NCI-H524 treated with DMSO at 0.1 percent for 48 hours (cell line): Measurements from ENCODE around the gene IL1RN.
A peak's percentile ranks its signal among the peaks of the same experiment; 100 is the strongest.

Experiments used
- DNase-seq: peaks from one replicate; lab custom pipeline; 2025; lab: John Stamatoyannopoulos, UW

The IL1RN gene

DNA sequence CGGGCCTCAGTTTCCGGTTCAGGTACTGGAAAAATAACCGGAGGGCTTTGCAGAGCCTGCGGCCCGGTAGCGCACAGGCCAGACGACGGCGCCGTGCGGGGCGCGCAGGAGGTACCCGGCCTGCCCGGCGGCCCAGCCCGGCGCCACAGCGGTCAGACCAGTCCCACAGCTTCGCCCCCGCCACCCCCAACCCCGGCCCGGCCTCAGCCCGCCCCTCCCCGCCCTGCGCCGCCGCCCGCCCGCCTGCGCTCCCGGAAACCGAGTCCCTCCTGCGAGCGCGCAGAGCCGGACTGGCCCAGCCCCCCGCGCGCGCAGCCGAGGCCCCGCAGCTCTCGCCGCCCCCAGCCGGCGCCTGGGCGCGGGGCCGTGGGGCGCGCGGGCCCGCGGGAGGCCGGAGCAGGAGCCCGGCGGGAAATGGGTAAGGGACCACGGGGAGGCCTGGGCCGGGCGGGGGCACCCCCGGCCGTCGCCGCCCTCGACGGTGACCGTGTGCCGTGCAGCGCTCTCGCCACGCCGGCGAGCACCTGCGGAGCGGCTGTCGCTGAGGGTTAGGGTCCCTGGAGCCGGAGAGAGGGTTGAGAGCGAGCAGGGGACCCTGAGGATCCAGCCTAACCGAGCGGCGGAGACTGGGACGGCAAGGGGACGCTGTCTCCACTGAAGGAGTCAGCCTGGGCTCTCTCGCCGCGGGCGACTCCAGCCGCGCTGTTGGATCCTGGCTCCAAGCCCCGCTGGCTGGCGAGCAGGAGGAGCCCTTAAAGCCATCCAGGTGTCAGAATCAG lies 29.9 kb downstream of the IL1RN start:
- DNase-seq = no peak

DNA sequence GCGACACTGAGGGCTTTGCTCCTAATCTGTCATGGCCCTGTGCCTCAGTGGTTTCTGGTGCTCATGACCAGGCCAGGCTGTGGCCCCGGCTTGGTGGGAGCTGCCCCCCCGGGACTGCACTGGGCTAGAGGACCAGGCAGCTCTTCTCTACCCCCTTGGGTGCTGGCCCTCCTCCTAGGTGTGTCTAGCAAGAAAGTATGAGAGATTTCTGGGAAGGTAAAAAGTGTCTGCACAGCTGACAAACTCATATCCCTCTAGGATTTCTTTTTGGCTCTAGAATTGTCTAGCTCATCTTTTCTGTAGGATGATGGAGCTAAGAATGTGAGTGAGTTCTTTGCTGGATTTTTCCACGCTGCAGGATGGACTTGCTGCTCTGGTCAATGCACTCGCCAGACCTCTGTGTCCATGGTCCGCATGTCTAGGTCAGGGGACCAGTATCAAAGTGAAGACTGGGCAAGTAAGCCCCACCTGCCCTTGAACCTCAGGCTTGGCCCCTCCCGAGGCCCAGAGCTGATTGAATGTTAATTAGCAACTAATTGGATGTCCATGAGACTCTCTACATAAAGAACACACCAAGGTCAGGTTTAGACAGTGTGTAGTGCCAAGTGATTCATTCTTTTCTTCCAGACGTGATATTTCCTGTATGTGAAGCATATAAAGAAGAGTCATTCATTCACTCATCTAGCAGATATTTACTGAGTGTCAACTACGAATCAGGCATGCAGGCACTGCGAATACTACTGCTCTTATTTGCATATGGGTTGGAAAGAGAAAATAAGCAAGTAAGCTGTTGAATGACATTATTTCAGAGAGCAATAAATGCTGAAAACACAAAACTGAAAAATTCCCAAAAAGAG lies 30.7 kb downstream of the IL1RN start:
- no peak for DNase-seq

DNA sequence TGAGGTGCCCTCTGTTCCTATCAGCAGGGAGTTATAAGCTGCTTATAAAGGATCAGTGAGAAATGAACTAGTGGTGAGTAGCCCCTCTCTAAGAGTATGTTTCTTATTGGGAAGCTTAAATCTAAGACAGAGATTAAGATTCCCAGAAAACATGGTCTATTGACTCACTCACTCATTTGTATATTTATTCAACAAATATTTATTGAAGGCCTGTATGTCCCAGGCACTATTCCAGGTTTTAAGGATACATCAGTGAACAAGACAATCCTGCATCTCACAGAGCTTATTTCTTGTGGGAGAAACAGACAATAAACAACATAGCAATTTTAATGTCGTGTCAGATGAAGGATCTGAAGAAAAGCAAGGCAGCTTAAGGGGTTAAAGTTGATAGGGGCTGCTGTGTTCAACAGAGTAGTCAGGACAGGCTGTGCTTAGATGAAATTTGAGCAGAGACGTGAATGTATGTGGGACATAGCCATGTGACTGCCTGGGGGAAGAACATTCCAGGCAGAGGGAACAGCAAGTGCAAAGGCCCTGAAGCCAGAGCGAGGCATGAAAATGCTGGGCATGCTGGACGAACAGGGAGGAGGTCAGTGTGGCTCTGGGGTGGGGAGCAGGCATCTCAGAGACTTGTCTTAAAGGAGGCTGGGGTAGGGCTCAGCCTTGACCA lies 31.6 kb downstream of the IL1RN start:
- DNase-seq = peak; percentile 11

DNA sequence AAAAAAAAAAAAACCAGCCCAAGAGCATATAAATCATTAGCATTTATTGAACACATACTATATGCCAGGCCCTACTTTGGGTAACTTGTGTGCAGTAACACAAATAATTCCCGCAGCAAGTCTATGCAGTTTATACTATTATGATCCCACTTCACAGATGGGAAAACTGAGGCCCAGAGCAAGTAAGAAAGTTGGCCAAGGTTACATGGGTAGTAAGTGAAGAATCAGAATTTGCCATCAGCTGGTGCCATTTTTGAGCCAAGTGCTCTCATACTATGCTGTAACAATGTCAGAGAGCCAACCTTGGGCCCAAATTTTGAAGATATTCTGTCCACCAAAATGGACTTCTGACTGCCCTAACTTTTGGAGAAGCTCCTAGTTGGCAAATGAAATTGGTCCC lies 32.9 kb downstream of the IL1RN start:
- no peak for DNase-seq

DNA sequence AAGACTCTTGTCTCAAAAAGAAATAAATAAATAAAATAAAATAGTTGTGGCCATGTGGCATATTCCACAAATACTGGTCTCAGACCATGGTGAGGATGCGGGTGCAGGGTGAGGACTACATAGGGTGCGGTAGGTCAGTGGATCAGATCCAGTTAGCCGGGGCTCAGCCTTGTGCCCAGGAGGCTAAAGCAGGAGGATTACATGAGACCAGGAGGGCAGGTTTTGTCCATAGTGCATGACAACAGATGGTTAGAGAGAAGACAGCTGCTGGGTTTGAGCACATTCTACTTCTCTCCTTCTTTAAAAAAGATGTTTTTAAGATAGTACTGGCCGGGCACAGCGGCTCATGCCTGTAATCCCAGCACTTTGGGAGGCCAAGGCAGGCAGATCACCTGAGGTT lies 33.6 kb downstream of the IL1RN start:
- peak; percentile 46 for DNase-seq

DNA sequence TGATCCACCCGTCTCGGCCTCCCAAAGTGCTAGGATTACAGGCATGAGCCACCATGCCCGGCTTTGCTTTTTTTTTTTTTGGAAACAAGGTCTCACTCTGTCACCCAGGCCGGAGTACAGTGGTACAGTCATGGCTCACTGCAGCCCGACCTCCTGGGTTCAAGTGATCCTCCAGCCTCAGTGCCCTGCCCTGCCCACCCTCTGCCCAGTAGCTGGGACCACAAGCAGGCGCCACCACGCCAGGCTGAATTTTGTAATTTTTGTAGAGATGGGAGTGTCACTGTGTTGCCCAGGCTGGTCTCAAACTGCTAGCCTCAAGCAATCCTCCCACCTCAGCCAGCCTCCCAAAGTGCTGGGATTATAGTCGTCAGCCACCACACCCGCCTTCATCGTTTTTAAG lies 34.8 kb downstream of the IL1RN start:
- no peak for DNase-seq

DNA sequence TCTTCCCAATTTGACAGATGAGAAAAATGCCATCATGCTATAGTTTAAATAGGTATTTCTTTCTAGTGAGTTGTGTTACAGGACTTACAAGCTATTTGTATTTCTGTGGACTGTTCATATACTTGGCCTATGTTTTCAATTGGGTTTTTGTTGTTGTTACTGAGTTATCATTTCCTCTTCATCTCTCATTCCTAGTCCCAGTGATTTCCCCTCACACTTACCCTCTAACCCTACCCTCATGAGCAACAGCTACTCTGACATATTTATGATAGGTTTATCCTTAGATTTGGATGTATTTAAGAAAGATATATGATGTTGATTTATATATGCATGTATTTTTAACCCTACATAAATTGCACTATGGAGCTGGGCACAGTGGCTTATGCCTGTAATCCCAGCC lies 35.5 kb downstream of the IL1RN start:
- no peak for DNase-seq

DNA sequence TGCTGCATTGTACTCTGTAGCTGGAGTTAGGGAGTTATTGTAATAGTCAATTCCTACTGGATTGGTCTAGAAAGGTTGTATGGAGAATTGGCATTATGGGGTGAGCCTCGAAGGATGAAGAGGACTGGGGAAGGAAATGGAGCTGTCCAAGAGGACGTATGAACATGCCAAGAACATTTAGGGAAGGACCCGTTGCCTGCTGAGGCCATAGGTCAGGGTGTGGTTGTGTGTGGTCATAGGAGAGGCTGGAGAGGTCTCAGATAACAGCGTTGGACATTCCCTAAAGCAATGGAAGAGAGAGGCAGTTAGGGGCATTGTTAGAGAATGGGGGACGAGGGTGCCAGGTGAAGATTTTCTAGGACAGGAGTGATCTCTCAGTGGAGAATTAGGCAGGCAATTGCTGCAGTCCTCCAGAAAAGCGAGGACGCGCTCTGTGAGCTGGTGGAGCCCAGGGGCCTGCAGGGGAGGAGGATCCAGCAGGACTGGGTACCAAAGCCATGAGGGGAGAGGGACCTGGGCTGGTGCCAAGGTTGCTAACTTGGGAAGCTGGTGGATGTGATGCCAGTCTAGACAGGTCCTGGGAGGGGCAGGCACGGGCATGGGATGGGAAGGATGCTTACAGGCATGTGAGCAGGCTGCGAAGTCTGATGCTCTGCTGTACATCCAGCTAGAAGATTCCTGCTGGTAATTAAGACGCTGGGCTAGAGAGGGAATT lies 37.0 kb downstream of the IL1RN start:
- no peak for DNase-seq

DNA sequence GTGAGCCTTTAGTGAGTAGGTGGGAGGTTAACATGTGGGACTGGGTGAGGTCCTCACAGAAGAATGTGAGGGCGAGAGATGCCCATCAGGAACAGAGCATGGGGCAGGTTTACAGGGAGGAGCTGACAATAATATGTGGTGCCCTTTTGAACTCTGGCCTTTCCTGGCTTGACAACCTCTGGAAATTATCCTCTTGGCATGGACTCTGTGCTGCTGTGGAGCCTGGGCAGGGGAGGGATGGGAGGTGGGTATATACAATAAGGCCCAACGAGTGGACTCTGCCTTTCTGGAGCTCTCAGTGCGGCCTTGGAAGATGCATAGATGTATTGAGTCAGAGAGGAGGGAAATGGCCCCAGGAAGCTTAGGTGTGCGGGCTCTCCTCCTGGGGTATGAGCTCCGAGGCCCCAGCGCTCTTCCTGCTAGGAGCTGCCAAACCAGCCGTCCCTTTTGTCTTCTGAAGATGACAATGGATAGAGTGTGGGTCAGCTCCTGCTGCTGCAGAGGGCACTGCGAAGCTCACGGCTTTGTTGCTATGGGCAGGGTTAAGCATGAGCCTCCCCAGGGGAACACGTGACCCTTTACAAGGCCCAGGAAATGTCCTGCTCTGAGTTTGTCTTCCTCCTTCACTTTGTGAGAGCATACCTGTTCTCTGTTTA lies 37.7 kb downstream of the IL1RN start:
- DNase-seq = no peak

DNA sequence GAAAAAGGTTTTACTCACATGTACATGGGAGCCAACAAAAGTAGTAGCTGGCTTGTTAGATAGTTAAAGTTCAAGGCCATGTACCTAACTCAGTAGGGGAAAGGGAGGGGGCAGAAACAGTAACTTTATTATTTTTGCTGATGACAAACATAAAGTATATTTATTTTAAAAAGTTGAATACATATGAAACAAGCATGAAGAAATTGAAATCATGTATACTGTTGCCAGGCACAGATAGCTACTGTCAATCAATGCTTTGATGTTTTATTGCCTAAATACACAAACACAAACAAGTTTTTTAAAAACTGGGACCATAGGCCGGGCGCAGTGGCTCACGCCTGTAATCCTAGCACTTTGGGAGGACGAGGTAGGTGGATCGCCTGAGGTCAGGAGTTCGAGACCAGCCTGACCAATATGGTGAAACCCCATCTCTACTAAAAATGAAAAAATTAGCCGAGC lies 38.8 kb downstream of the IL1RN start:
- DNase-seq = no peak

DNA sequence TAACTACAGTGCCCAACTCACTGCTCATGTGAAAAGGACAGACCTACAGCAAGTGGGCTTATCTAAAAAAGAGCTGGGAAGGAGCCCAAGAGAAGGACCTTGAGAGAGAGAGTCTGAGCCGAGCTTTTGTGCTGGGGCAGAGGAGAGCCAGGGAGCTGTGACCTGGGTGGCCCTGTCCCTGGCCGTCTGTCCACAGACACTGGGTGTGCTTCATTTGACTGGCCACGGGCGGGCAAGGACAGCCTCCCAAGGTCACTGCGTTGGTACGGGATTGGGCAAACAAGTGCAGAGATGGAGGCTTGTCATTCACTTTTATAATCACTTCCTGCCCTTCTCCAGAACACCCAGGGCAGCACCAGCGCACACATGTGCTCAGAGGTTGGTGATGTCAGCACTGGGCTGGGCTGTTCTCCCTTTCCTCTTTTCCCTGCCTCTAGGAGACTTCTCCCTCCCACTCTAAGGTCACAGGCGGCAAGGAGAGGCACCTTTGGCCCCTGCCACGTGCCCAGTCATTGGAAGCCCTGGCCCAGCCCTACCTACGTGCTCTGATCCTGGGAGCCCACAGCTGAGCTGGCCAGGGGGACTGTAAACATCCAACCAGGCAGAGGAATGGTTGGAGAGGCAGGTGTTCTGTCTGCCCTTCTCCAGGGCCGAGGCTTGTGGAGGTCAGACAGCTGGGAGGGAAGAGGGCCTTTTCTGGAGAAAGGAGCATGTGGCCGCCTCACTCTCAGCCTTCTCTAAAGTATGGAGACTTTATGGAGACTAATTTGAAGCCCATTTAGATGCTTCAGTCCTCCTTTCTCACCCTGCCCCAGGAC lies 39.9 kb downstream of the IL1RN start:
- DNase-seq = no peak

DNA sequence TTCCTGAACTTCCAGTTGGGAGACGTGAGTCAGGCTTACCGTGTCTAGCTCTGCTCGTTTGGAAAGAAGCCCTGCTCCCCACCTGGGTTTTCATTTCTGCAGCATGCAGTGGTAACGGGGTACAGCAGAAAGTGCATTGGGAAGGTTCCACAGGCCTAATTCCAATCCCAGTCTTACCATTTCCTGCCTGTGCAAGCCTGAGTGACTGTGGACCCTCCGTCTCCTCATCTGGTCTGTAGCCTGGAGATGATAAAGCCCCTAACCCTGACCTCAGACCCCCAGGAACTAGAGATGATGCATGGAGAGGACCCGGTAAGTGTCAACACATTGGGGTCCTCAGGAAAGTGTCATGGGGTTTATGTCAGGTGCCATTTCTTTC lies 40.6 kb downstream of the IL1RN start:
- no peak for DNase-seq

DNA sequence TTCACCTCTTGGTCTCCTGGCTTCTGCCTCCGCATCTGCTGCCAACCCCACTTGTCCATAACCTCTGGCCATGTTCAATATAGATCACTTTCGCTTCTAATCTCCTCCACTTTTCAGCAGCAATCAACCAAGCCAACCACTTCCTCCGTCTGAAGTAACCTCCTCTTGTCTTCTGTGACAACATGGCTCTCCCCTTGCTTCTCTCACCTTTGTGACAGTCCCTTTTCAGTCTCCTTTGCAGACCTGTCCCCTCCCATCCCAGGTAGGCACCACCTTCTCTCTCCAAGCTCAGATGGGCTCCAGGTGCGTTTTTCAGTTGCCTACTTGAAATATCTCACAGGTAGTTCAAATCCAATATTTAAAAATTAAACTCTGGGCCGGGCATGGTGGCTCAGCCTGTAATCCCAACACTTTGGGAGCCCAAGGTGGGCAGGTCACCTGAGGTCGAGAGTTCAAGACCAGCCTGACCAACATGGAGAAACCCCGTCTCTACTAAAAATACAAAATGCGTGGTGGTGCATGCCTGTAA lies 41.7 kb downstream of the IL1RN start:
- DNase-seq = no peak

DNA sequence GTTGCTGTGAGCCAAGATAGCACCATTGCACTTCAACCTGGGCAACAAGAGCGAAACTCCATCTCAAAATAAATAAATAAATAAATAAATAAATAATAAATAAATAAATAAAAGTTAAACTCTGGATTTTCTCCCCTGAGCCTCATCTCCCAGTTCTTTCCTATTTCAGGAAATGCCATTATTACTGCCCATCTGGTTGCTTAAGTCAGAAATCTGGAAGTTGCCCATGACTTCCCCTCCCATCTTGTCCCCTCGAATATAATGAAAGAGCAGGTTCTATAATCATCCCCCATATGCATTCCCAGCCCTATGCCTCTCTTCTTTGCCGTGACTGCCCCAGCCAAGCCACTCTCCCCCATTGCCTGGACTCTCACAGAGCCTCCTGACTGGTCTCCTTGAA lies 42.2 kb downstream of the IL1RN start:
- no peak for DNase-seq

DNA sequence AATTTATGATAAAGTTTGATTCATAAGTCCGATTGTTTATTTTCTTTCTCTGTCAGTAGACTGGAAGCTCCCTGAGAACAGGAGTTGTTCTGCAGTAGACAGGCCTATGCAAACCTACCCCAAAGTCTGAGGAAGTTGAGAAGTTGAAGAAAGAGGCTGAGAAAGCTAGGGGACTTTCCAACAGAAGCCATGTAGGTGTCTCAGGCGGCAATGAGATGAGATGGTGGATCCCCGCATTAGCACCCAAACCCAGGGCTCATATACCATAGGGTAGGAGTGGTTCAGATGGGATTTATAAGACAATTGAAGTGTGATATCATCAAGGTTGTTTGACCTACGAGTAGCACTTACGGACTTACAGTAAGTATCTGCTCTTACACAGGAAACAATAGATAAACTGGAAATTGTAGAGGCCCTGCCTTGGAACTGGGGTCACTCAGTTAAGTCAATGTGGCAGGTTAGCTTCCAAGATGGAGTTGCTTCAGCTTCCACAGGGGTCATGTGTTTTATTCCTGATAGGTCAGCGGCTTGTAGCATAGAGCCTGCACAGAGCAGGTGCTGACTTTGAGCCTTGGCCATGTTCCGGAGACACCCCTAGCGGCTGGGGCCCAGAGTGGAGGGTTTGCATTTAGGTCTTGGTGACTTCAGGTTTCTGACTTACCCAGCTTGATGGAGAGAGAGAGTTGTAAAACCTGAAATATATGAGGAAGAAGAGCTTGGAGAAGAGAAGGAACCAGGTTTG lies 44.1 kb downstream of the IL1RN start:
- no peak for DNase-seq

DNA sequence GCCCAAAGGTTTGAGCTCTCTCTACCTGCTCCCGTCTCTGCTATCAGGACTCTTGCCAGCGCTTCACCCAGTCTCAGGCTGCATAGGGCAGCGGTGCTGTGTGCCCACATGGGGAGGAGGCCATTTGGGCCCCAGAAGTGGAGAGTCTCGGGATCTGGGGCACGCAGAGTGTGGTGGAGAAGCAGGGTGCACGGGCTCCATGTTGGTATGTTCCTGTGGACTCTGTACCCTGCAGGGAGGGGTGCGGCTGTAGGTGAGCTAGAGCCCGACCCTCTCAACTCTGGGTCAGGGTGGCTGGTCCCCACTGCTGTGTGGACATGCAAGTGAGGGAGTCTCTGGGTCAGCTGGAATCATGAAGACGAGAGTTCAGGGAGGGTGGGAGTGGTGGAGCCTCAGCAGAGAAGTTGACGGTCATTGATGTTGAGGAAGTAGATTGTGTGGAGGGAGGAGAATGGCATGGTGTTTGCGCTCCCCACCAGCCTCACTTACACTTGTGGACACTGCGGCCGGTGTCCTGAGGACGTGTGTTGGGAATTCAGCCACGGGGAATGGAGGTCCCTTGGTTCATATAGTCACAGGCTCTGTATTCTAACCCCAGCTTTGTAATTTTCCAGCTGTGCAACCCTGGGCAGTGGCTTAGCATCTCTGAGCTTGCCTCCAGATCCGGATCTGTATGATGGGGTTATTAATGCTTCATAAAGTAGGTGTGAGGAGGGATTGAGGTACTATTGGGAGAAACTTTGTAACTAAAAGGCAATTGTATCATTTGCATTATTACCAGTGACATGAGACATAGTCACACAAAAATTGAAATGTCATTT lies 45.5 kb downstream of the IL1RN start:
- no peak for DNase-seq

DNA sequence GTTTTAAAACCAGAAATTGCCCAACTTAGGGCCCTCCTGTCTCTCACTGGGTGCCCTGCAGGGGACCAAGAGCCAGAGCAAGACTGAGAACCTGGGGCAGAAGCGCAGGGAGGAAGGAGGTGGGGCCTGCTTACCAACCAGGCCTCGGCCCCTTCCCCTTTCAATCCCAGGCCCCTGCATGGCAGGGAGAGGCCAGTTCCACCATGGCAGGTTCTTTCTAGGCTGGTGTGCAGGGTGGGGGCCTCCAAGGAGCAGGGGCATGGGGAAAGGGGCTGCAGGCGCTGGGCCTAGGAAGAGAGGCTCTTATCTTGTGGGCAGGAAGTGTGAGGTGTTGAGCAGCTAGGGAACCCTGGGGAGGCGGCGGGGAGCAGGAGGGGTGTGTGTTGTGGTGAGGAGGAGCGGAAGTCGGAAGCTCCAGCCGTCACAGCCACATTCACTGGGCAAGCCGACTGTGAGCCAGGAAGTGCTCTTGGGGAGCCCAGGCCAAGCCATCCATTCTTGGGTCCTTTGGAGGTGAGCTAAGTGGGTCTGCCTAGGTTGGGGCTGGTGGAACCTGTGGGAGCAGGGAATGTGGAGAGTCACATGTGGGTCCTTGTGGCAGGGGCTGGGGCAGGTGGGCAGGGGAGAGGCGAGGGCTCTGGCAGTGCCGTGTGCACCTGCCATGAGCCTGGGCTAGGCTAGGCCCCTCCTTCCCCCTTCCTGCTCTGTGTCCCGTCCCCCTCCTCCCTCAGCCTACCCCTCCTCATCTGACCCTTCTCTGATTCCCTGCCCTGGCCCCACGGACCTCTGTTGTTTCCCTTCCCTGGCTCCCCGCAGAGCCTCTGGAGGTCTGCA lies 46.4 kb downstream of the IL1RN start, which contains the start of gene PSD4:
Gene PSD4, plus strand, starts transcription at position 430 of the 834 bp plus-strand sequence. CDS start 8,486 bp downstream, outside the sequence.
- DNase-seq = no peak

DNA sequence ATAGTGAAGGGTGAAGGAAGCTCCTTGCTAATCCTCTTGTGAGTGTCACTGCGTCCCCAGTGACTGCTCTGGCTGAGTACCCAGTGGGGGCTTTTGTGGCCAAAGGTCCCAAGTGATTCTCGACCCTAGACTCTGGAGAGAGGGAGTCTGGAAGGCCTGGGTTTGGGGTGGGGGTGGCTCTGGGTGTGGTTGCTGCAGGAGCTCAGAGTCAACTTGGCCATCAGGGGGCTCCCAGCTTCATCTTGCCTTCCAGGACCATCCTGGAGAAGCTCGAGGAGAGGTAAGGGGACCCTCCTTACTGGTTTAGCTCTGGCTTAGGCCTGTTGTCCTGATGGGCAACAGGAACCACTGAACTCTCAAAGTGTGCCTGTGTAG lies 47.0 kb downstream of the IL1RN start:
- no peak for DNase-seq
